Measurements from ENCODE around the gene CTNNA3.

DNA sequence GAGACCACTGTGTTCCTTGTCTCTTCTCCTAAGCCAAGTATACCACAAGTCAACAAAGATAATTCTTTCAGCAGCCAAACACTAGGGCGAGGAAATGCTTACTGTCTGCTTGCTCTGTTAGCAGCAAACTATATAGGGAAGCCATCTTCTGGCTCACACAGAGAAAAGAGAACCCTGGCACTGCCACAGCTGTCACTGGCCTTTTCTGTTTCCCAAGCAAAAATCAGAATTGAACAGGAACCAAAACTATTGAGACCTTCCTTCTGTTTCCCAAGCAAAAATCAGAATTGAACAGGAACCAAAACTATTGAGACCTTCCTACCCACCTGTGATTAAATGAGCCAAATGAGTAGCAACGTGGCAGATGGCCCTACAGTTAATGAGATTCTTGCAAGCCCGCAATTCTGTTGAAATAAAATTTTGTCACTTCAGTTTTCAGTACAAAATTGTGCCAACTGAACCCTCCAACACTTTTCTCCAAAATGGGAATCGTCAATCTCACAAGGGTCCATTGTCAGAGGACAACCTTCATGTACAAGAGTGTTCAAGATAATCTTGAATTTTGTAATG lies 715.7 kb downstream of the CTNNA3 start:
- TF ChIP-seq ZFP37 (tag by site-specific recombination; IDR thresholded peaks at IDR 0.05) (no peak), KLF16 (tag by site-specific recombination; IDR thresholded peaks at IDR 0.05) (no peak), REPIN1 (tag by site-specific recombination; IDR thresholded peaks at IDR 0.05; ENCODE audit: low read depth) (no peak), ZNF777 (tag by site-specific recombination; IDR thresholded peaks at IDR 0.05; ENCODE audit: borderline replicate concordance) (no peak), ZNF692 (tag by site-specific recombination; IDR thresholded peaks at IDR 0.05) (no peak), PATZ1 (tag by site-specific recombination; IDR thresholded peaks at IDR 0.05) (no peak), ZNF239 (tag by site-specific recombination; IDR thresholded peaks at IDR 0.05) (no peak), CTCF (tag by site-specific recombination; IDR thresholded peaks at IDR 0.05) (no peak), ZBTB7A (tag by site-specific recombination; IDR thresholded peaks at IDR 0.05; ENCODE audit: low read depth) (no peak), YY1 (tag by site-specific recombination; IDR thresholded peaks at IDR 0.05) (no peak), ZFP41 (tag by site-specific recombination; IDR thresholded peaks at IDR 0.05; ENCODE audit: borderline replicate concordance) (no peak), ZNF112 (tag by site-specific recombination; IDR thresholded peaks at IDR 0.05) (no peak), ZNF362 (tag by site-specific recombination; IDR thresholded peaks at IDR 0.05) (no peak), ZNF580 (tag by site-specific recombination; IDR thresholded peaks at IDR 0.05) (no peak)
